Body of pancreas (tissue), 4 donors: Measurements from ENCODE around the gene ARRB1.

Experiments
- CTCF ChIP-seq, 7 experiments: fragments of 450-650 bp in 4 of 7; fragments of 200-600 bp in 3 of 7; sonication (generic) in 3 of 7; IDR thresholded peaks; one replicate each; pipeline ENCODE4 v1.5.1; 2016 to 2019; ENCODE audit warnings: antibody characterized with exemption in 7 of 7
- POLR2A ChIP-seq, 3 donors: fragments of 450-650 bp; IDR thresholded peaks; one replicate each; pipeline ENCODE4 v1.6.1; 2016; ENCODE audit warnings: antibody characterized with exemption in 3 of 3, mild to moderate bottlenecking in 2 of 3

GRCh38 chr11:75264356-75264755 is 87.1 kb downstream of the ARRB1 start:
- TF ChIP-seq CTCF (IDR thresholded peaks at IDR 0.05) = no peak
- TF ChIP-seq POLR2A (IDR thresholded peaks at IDR 0.05) = no peak
